PFSK-1 (cell line): ENCODE measurements around the gene CD55.

Source experiments
- POLR2AphosphoS5 ChIP-seq: IDR thresholded peaks from 2 replicates; pipeline ENCODE4 v1.6.1; 2012; ENCODE audit warnings: low read depth, mild to moderate bottlenecking, control low read depth, low read length, moderate library complexity
- SIN3A ChIP-seq: IDR thresholded peaks from 2 replicates; pipeline ENCODE4 v1.6.1; 2012; ENCODE audit warnings: mild to moderate bottlenecking, low read length, moderate library complexity, borderline replicate concordance; ENCODE audit not compliant: insufficient read depth

DNA sequence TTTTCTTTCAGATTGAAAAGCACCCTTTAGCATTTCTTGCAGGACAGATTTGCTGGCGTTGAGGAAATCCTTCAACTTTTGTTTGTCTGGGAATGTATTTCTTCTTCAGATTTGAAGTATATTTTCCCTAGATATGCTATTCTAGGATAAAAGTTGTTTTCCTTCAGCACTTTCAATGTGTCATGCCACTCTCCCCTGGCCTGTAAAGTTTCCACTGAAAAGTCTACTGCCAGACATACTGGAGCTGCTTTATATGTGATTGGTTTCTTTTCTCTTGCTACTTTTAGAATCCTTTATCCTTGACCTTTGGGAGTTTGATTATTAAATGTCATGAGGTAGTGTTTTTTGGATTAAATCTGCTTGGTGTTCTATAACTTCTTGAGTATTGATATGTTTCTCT, 44.2 kb upstream of the CD55 start:
- TF ChIP-seq SIN3A (no peak), POLR2AphosphoS5 (no peak)
